B cell (primary cell): Measurements from ENCODE around the gene FKBP10.

Experiments
- EZH2 ChIP-seq: IDR thresholded peaks from 2 replicates; pipeline ENCODE4 v1.6.1; 2012; ENCODE audit warnings: borderline replicate concordance, low read depth, mild to moderate bottlenecking, moderate library complexity, low read length; ENCODE audit not compliant: insufficient read depth, poor library complexity, severe bottlenecking
- TF ChIP-seq, protein P1 (sequence below): fragments of 200-600 bp; IDR thresholded peaks from one replicate; pipeline ENCODE4 v1.8.0; 2022; ENCODE audit warnings: antibody characterized with exemption, mild to moderate bottlenecking

DNA sequence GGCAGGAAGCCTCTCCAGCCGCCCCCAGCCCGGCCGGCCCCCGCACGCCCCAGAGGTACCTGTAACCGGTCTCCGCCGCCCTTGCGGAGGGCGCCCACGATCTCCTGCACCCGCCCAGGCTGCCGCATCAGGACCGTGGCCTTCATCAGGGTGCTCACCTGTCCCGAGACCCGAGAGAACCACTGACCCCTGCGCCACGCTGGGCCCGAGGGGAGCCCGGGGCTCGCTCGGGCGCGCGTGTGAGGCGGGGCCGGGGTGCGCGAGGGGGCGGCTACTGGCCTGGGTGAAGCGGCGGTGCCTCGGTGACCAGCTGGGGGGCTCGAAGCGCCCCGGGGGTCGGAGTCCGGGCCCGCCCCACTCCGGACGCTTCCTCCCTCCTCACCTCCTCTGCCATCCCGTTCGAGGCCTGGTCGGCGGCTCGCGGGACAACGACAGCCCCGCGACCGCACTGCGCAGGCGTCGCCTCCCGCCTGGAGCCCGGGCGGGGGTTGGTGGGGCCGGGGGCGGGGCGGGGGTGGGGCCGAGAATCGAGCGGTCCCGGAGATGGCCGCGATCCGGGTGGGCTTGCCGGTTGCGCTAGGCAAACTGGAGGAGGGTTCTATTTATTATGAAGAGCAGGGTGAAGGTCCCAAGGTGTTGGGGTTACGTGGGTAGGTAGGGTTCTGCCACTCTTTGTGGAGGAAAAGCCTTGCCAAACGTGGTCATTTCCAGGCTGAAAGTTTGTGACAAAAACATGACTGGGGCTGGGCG, 23.2 kb downstream of the FKBP10 start, which contains the start of gene NT5C3B:
- TF ChIP-seq, protein P1, sequence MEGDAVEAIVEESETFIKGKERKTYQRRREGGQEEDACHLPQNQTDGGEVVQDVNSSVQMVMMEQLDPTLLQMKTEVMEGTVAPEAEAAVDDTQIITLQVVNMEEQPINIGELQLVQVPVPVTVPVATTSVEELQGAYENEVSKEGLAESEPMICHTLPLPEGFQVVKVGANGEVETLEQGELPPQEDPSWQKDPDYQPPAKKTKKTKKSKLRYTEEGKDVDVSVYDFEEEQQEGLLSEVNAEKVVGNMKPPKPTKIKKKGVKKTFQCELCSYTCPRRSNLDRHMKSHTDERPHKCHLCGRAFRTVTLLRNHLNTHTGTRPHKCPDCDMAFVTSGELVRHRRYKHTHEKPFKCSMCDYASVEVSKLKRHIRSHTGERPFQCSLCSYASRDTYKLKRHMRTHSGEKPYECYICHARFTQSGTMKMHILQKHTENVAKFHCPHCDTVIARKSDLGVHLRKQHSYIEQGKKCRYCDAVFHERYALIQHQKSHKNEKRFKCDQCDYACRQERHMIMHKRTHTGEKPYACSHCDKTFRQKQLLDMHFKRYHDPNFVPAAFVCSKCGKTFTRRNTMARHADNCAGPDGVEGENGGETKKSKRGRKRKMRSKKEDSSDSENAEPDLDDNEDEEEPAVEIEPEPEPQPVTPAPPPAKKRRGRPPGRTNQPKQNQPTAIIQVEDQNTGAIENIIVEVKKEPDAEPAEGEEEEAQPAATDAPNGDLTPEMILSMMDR: no peak
- no peak for TF ChIP-seq EZH2
